Measurements from ENCODE around the gene NR6A1.

NR6A1 gene

DNA sequence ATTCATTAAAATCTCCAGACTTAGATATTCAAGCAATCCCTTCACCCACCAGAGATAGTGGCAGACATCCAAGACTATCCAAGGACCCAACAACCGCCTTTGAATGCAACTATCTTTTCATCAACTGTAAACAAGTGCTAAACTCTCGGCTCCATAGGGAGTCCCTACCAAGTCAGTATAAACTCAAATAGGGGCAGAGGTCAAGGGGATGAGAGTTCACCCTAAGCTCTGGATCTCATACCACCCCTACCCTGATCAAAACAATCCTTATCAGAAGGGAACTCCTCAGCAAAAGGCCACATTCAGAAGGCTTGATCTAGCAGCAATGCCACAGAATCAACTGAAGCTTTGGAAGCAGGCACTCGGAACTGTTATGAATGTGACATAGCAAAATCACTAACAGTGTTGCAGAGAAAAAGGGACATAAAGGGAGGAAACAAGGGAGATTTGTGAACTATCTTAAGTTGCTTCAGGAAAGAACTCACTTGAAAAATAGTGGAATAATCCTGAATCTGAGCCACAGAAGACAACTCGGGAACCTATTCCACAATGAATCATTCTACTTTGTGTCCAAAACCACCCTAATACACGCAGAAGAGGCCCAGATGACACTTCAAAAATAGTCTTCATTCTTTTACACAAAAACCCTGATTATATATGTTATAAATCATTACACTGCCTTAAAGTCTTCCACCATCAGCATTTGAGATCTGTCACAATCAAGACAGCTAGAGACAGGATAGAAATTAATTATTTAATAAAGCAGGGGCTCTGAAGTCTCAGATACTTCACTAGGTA lies 49.8 kb downstream of the NR6A1 start:
- DNase-seq (ENCODE audit: low read depth, low spot score), result no peak
- TF ChIP-seq FOXP2 (optimal IDR thresholded peaks at IDR 0.05; ENCODE audit: control extremely low read depth, extremely low read length, insufficient read depth), result peak; percentile 26
- no peak for TF ChIP-seq POLR2AphosphoS5 (IDR thresholded peaks at IDR 0.05; ENCODE audit: borderline replicate concordance, low read depth, low read length)
- TF ChIP-seq EZH2 (IDR thresholded peaks at IDR 0.05), result no peak

GRCh38 chr9:124720429-124721108 lies 50.5 kb downstream of the NR6A1 start:
- Histone ChIP-seq H3K36me3 (ENCODE audit: insufficient read depth, low read length) (no peaks in the 10 kb centered on the region), H3K9me3 (ENCODE audit: low read depth, low read length) (no peaks in the 10 kb centered on the region), H3K27ac (peak overlapping the region; percentile 72; the same call in 1 of the 2 replicates), H3K4me3 (no peak overlapping the region), H3K9ac (ENCODE audit: insufficient read length) (no peak overlapping the region)
- no peak for DNase-seq (ENCODE audit: low read depth, low spot score)
- TF ChIP-seq EZH2 (IDR thresholded peaks at IDR 0.05), result no peak
- no peak for TF ChIP-seq POLR2AphosphoS5 (IDR thresholded peaks at IDR 0.05; ENCODE audit: borderline replicate concordance, low read depth, low read length)
- TF ChIP-seq FOXP2 (optimal IDR thresholded peaks at IDR 0.05; ENCODE audit: control extremely low read depth, extremely low read length, insufficient read depth), result no peak

More for the DNA sequence above, 49.8 kb downstream of the NR6A1 start:
- Histone ChIP-seq H3K27ac (peak overlapping the region; percentile 72), H3K4me3 (no peak overlapping the region), H3K36me3 (ENCODE audit: insufficient read depth, low read length) (no peaks in the 10 kb centered on the region), H3K9me3 (ENCODE audit: low read depth, low read length) (no peaks in the 10 kb centered on the region), H3K9ac (ENCODE audit: insufficient read length) (peak overlapping the region; percentile 9)

GRCh38 chr9:124718928-124719327 lies 52.2 kb downstream of the NR6A1 start:
- no peaks in the 10 kb centered on the region for H3K9me3 ChIP-seq (ENCODE audit: low read depth, low read length)
- no peak for TF ChIP-seq POLR2AphosphoS5 (IDR thresholded peaks at IDR 0.05; ENCODE audit: borderline replicate concordance, low read depth, low read length)
- no peak overlapping the region for H3K27ac ChIP-seq
- no peak for DNase-seq (ENCODE audit: low read depth, low spot score)
- H3K36me3 ChIP-seq (ENCODE audit: insufficient read depth, low read length), result no peaks in the 10 kb centered on the region
- no peak overlapping the region for H3K4me3 ChIP-seq
- H3K9ac ChIP-seq (ENCODE audit: insufficient read length), result no peak overlapping the region

DNA sequence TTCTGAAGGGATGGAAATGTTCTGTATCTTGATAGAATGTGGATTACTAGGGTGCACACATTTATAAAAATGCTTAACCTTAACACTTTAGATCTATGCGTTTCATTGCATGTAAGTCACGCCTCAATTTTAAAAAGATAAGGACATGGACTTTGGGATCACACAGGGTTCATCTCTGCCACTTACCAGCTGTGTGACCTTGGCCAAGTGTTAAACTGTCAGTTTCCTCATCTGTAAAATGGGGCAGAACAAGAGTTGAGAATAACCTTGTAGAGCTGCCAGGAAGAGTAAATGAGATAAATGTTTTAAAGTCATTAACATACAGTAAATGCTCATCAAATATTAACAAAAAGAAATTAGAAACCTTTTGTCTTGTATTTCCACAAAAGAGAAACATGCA lies 53.5 kb downstream of the NR6A1 start:
- H3K9me3 ChIP-seq (ENCODE audit: low read depth, low read length), result no peaks in the 10 kb centered on the region
- H3K9ac ChIP-seq (ENCODE audit: insufficient read length), result no peak overlapping the region
- H3K36me3 ChIP-seq (ENCODE audit: insufficient read depth, low read length), result no peaks in the 10 kb centered on the region
- H3K27ac ChIP-seq, result no peak overlapping the region
- TF ChIP-seq POLR2AphosphoS5 (IDR thresholded peaks at IDR 0.05; ENCODE audit: borderline replicate concordance, low read depth, low read length), result no peak
- TF ChIP-seq FOXP2 (optimal IDR thresholded peaks at IDR 0.05; ENCODE audit: control extremely low read depth, extremely low read length, insufficient read depth), result no peak
- no peak for TF ChIP-seq EZH2 (IDR thresholded peaks at IDR 0.05)
- no peak overlapping the region for H3K4me3 ChIP-seq
- DNase-seq (ENCODE audit: low read depth, low spot score), result no peak

DNA sequence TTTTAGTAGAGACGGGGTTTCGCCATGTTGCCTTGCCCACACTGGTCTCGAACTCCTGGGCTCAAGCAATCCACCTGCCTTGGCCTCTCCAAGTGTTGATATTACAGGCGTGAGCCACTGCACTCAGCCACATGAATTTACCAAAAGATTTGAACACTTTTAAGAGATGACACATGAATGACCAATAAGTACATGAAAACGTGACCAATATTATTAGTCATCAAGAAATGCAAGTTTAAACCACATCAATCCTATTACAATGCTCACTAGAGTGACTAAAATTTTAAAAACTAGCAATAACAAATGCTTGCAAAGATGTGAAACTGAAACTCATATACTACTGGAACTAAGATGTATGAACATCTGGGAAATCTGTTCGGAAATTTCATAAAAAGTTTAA lies 54.3 kb downstream of the NR6A1 start:
- Histone ChIP-seq H3K4me3 (no peak overlapping the region), H3K9me3 (ENCODE audit: low read depth, low read length) (no peaks in the 10 kb centered on the region), H3K9ac (ENCODE audit: insufficient read length) (no peak overlapping the region), H3K36me3 (ENCODE audit: insufficient read depth, low read length) (no peaks in the 10 kb centered on the region), H3K27ac (no peak overlapping the region)
- DNase-seq (ENCODE audit: low read depth, low spot score), result no peak
- no peak for TF ChIP-seq EZH2 (IDR thresholded peaks at IDR 0.05)
- TF ChIP-seq FOXP2 (optimal IDR thresholded peaks at IDR 0.05; ENCODE audit: control extremely low read depth, extremely low read length, insufficient read depth), result no peak
- TF ChIP-seq POLR2AphosphoS5 (IDR thresholded peaks at IDR 0.05; ENCODE audit: borderline replicate concordance, low read depth, low read length), result no peak

DNA sequence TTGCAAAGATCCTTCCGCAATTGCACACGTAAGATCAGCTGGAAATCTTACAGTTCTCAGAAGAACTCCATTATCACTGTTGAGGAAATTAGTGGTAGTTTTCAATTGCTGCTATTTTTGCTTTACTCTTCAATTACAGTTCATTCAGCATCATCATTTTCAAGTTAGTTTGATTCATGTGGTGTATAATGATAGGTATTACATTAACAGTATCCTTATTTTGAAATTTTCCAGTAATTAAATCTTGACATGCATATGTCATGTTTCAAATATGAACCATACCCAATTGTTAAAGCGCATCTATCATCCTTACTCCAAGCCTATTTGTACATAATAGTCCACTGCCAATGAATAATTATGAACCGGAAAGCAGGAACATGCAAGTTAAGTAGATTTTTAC lies 60.3 kb downstream of the NR6A1 start:
- Histone ChIP-seq H3K9ac (ENCODE audit: insufficient read length) (no peak overlapping the region), H3K36me3 (ENCODE audit: insufficient read depth, low read length) (no peaks in the 10 kb centered on the region), H3K9me3 (ENCODE audit: low read depth, low read length) (no peaks in the 10 kb centered on the region), H3K27ac (no peak overlapping the region), H3K4me3 (no peak overlapping the region)
- TF ChIP-seq POLR2AphosphoS5 (IDR thresholded peaks at IDR 0.05; ENCODE audit: borderline replicate concordance, low read depth, low read length) (no peak), EZH2 (IDR thresholded peaks at IDR 0.05) (no peak), FOXP2 (optimal IDR thresholded peaks at IDR 0.05; ENCODE audit: control extremely low read depth, extremely low read length, insufficient read depth) (no peak)
- no peak for DNase-seq (ENCODE audit: low read depth, low spot score)

GRCh38 chr9:124709292-124709690 lies 61.8 kb downstream of the NR6A1 start:
- no peak overlapping the region for H3K4me3 ChIP-seq
- no peaks in the 10 kb centered on the region for H3K9me3 ChIP-seq (ENCODE audit: low read depth, low read length)
- H3K9ac ChIP-seq (ENCODE audit: insufficient read length), result no peak overlapping the region
- H3K36me3 ChIP-seq (ENCODE audit: insufficient read depth, low read length), result peaks cover 3% of the 10 kb centered on the region; the same call in 1 of the 2 replicates
- TF ChIP-seq FOXP2 (optimal IDR thresholded peaks at IDR 0.05; ENCODE audit: control extremely low read depth, extremely low read length, insufficient read depth) (no peak), EZH2 (IDR thresholded peaks at IDR 0.05) (no peak), POLR2AphosphoS5 (IDR thresholded peaks at IDR 0.05; ENCODE audit: borderline replicate concordance, low read depth, low read length) (no peak)
- DNase-seq (ENCODE audit: low read depth, low spot score), result no peak
- no peak overlapping the region for H3K27ac ChIP-seq

- H3K27ac ChIP-seq, result no peak overlapping the region
- TF ChIP-seq EZH2 (IDR thresholded peaks at IDR 0.05), result no peak
- no peak for TF ChIP-seq POLR2AphosphoS5 (IDR thresholded peaks at IDR 0.05; ENCODE audit: borderline replicate concordance, low read depth, low read length)
- TF ChIP-seq FOXP2 (optimal IDR thresholded peaks at IDR 0.05; ENCODE audit: control extremely low read depth, extremely low read length, insufficient read depth), result no peak
Observed at GRCh38 chr9:124708633-124709291, 62.3 kb downstream of the NR6A1 start.

More at GRCh38 chr9:124708633-124709291, 62.3 kb downstream of the NR6A1 start:
- no peak for DNase-seq (ENCODE audit: low read depth, low spot score)
- no peak overlapping the region for H3K4me3 ChIP-seq
- H3K9ac ChIP-seq (ENCODE audit: insufficient read length), result no peak overlapping the region
- H3K36me3 ChIP-seq (ENCODE audit: insufficient read depth, low read length), result peaks cover 6% of the 10 kb centered on the region; the same call in 1 of the 2 replicates
- H3K9me3 ChIP-seq (ENCODE audit: low read depth, low read length), result no peaks in the 10 kb centered on the region
